A549 (cell line): ENCODE results near the gene TBC1D32. TPM values are rescaled to one million over a fixed set of nuclear protein-coding genes. Genes with fewer than 3 reads are reported as not detected.

Experiments used
- ATAC-seq, 2 experiments: fragments of 200-7000 bp in 1 of 2; fragments of >200 bp in 1 of 2; cut with Nextera tagmentation in 1 of 2; cut with Tn5 transposase in 1 of 2; 3 replicates each; pipeline versions ENCODE4 v1.8.0 to v1.9.1; 2018 to 2020; ENCODE audit warnings: mild to moderate bottlenecking in 1 of 2, moderate library complexity in 1 of 2
- CTCF ChIA-PET: fragments of 300-600 bp; sonication (Branson Sonifier 250); formaldehyde crosslinking; extraction: SDS; loops from one replicate; lab custom pipeline; 2021; ENCODE audit warnings: antibody characterized with exemption, inconsistent platforms; lab: Yijun Ruan, JAX
- POLR2A ChIA-PET: fragments of 350-600 bp; formaldehyde crosslinking; extraction: SDS; loops from one replicate; lab custom pipeline; 2021; ENCODE audit warnings: antibody characterized with exemption, inconsistent platforms; lab: Yijun Ruan, JAX
- DNase-seq, 2 experiments: peaks; one replicate each; pipeline versions ENCODE4 v3.0.0 to v3.0.0-alpha.2; 2011 to 2016; ENCODE audit warnings: low read depth in 1 of 2, low spot score in 1 of 2
- FAIRE-seq: peaks from 2 replicates; lab custom pipeline; 2011; peaks lifted over from hg19 to GRCh38; lab: Jason Lieb, UNC
- H3K27ac ChIP-seq, 2 experiments: fragments of >200 bp; sonication (Bioruptor Twin); formaldehyde crosslinking; 3 replicates each; pipeline ENCODE4 v1.5.1; 2016 to 2017
- H3K4me1 ChIP-seq: fragments of >200 bp; sonication (Bioruptor Twin); formaldehyde crosslinking; 3 replicates; pipeline ENCODE4 v1.6.1; 2016
- H3K4me2 ChIP-seq: fragments of >200 bp; sonication (Bioruptor Twin); formaldehyde crosslinking; 3 replicates; pipeline ENCODE4 v1.6.1; 2016
- H3K4me3 ChIP-seq: fragments of >200 bp; sonication (Bioruptor Twin); formaldehyde crosslinking; 3 replicates; pipeline ENCODE4 v1.5.1; 2016
- H3K9me3 ChIP-seq: fragments of >200 bp; sonication (Bioruptor Twin); formaldehyde crosslinking; 3 replicates; pipeline ENCODE4 v1.6.1; 2016
- BHLHE40 ChIP-seq: IDR thresholded peaks from 2 replicates; pipeline ENCODE4 v1.6.1; 2012; ENCODE audit warnings: low read depth, low read length, inconsistent platforms
- CBX2 ChIP-seq: fragments of 200-600 bp; sonication (generic); IDR thresholded peaks from 2 replicates; pipeline ENCODE4 v1.6.1; 2016; ENCODE audit warnings: low read depth, mild to moderate bottlenecking, borderline replicate concordance
- CBX8 ChIP-seq: fragments of 200-600 bp; sonication (generic); IDR thresholded peaks from 2 replicates; pipeline ENCODE4 v1.6.1; 2016
- CEBPB ChIP-seq, 2 experiments: fragments of >200 bp in 1 of 2; sonication (Bioruptor Twin) in 1 of 2; formaldehyde crosslinking in 1 of 2; IDR thresholded peaks; 2 replicates each; pipeline ENCODE4 v1.6.1; 2012 to 2016
- CHD4 ChIP-seq: fragments of 200-600 bp; sonication (generic); IDR thresholded peaks from 2 replicates; pipeline ENCODE4 v1.6.1; 2016; ENCODE audit warnings: antibody characterized with exemption, mild to moderate bottlenecking, borderline replicate concordance
- EHF ChIP-seq: fragments of 250-450 bp; sonication (Bioruptor Pico); IDR thresholded peaks from 2 replicates; pipeline ENCODE4 v1.5.0; 2020; ENCODE audit warnings: mild to moderate bottlenecking
- EP300 ChIP-seq, 2 experiments: fragments of >200 bp; sonication (Bioruptor Twin); formaldehyde crosslinking; IDR thresholded peaks; 2 replicates in 1 of 2; 3 replicates in 1 of 2; pipeline ENCODE4 v1.6.1; 2016 to 2017
- ESRRA ChIP-seq: fragments of 150-350 bp; IDR thresholded peaks from 2 replicates; pipeline ENCODE4 v1.6.1; 2014; ENCODE audit warnings: mild to moderate bottlenecking, low read length, borderline replicate concordance
- GATA3 ChIP-seq: IDR thresholded peaks from 2 replicates; pipeline ENCODE4 v1.6.1; 2012; ENCODE audit warnings: borderline replicate concordance
- HEYL ChIP-seq: fragments of 250-450 bp; sonication (Bioruptor Pico); IDR thresholded peaks from 2 replicates; pipeline ENCODE4 v1.8.0; 2021; ENCODE audit warnings: mild to moderate bottlenecking, moderate library complexity
- HOXA7 ChIP-seq: fragments of 250-450 bp; sonication (Bioruptor Pico); IDR thresholded peaks from 2 replicates; pipeline ENCODE4 v1.5.0; 2020; ENCODE audit warnings: mild to moderate bottlenecking, moderate library complexity
- HOXB13 ChIP-seq: fragments of 250-450 bp; sonication (Bioruptor Pico); IDR thresholded peaks from 2 replicates; pipeline ENCODE4 v1.5.0; 2020; ENCODE audit warnings: low read depth, mild to moderate bottlenecking, moderate library complexity
- HOXB5 ChIP-seq: fragments of 250-450 bp; sonication (Bioruptor Pico); IDR thresholded peaks from 2 replicates; pipeline ENCODE4 v1.5.0; 2020; ENCODE audit warnings: mild to moderate bottlenecking, moderate library complexity
- JUN ChIP-seq, 2 experiments: fragments of >200 bp; sonication (Bioruptor Twin); formaldehyde crosslinking; IDR thresholded peaks; 2 replicates in 1 of 2; 3 replicates in 1 of 2; pipeline ENCODE4 v1.6.1; 2016 to 2017
- NFE2L2 ChIP-seq: fragments of 150-350 bp; conservative IDR thresholded peaks from 2 replicates; pipeline ENCODE4 v1.6.1; 2014; ENCODE audit warnings: low read length
- NPAS2 ChIP-seq: fragments of 250-450 bp; sonication (Bioruptor Pico); IDR thresholded peaks from 2 replicates; pipeline ENCODE4 v1.8.0; 2022; ENCODE audit warnings: mild to moderate bottlenecking, moderate library complexity, borderline replicate concordance
- PHF8 ChIP-seq: fragments of 200-600 bp; sonication (generic); IDR thresholded peaks from 2 replicates; pipeline ENCODE4 v1.6.1; 2016; ENCODE audit warnings: low read depth, mild to moderate bottlenecking, antibody characterized with exemption, moderate library complexity, borderline replicate concordance
- POLR2AphosphoS2 ChIP-seq: conservative IDR thresholded peaks from 2 replicates; pipeline ENCODE4 v1.6.1; 2012; ENCODE audit warnings: low read length, improper control_type of control experiment, inconsistent platforms
- RAD21 ChIP-seq, 2 experiments: fragments of >200 bp in 1 of 2; sonication (Bioruptor Twin) in 1 of 2; formaldehyde crosslinking in 1 of 2; IDR thresholded peaks in 1 of 2; conservative IDR thresholded peaks in 1 of 2; 2 replicates in 1 of 2; 3 replicates in 1 of 2; pipeline ENCODE4 v1.6.1; 2012 to 2018; ENCODE audit warnings: inconsistent platforms in 1 of 2
- RCOR1 ChIP-seq: fragments of 150-350 bp; IDR thresholded peaks from 2 replicates; pipeline ENCODE4 v1.6.1; 2014; ENCODE audit warnings: antibody characterized with exemption, low read length, low read depth
- RFX5 ChIP-seq: fragments of 450-650 bp; IDR thresholded peaks from 2 replicates; pipeline ENCODE4 v1.7.1; 2014; ENCODE audit warnings: antibody characterized with exemption, mild to moderate bottlenecking, moderate library complexity
- RNF2 ChIP-seq: fragments of 200-600 bp; sonication (generic); IDR thresholded peaks from 2 replicates; pipeline ENCODE4 v1.6.1; 2016; ENCODE audit warnings: low read depth, mild to moderate bottlenecking, antibody characterized with exemption, moderate library complexity, borderline replicate concordance
- SMC3 ChIP-seq: fragments of >200 bp; sonication (Bioruptor Twin); formaldehyde crosslinking; IDR thresholded peaks from 3 replicates; pipeline ENCODE4 v1.6.1; 2018; ENCODE audit warnings: inconsistent platforms
- TFCP2L1 ChIP-seq: fragments of 250-450 bp; sonication (Bioruptor Pico); IDR thresholded peaks from 2 replicates; pipeline ENCODE4 v1.5.0; 2021; ENCODE audit warnings: mild to moderate bottlenecking
- TP53 ChIP-seq: fragments of 250-450 bp; sonication (Bioruptor Pico); IDR thresholded peaks from 2 replicates; pipeline ENCODE4 v1.5.0; 2021; ENCODE audit warnings: mild to moderate bottlenecking, moderate library complexity
- ZFP36 ChIP-seq: fragments of 450-650 bp; IDR thresholded peaks from 2 replicates; pipeline ENCODE4 v1.6.1; 2014; ENCODE audit warnings: borderline replicate concordance; ENCODE audit not compliant: partially characterized antibody
- ZNF302 ChIP-seq: fragments of 250-450 bp; sonication (Bioruptor Pico); IDR thresholded peaks from 2 replicates; pipeline ENCODE4 v1.9.0; 2021; ENCODE audit warnings: inconsistent platforms, mild to moderate bottlenecking, moderate library complexity
- ZSCAN20 ChIP-seq: fragments of 250-450 bp; sonication (Bioruptor Pico); IDR thresholded peaks from 2 replicates; pipeline ENCODE4 v1.8.0; 2022; ENCODE audit warnings: mild to moderate bottlenecking, moderate library complexity
- WGBS: methylation state at CpG from one replicate; pipeline ENCODE4 v1.1.6; 2017; ENCODE audit errors: missing lambda C conversion rate; 5-methylcytosine and 5-hydroxymethylcytosine counted together
- polyA plus RNA-seq, 4 experiments: library from polyadenylated mRNA; depleted of rRNA in 3 of 4; stranded (reverse); fragments of >200 nt; fragmentation: RNase III in 1 of 4; extraction: RNeasy Plus Mini Kit Qiagen cat#74134 plus additional on column Dnase treatment in 1 of 4; gene quantifications; 2 replicates in 3 of 4; 3 replicates in 1 of 4; pipeline ENCODE4 v1.2.3, GENCODE V29; 2011 to 2017
- TF ChIP-seq, protein P1 (sequence below): fragments of >200 bp; sonication (Bioruptor Twin); formaldehyde crosslinking; IDR thresholded peaks from 3 replicates; pipeline ENCODE4 v1.5.1; 2016
- TF ChIP-seq, protein P2 (sequence below): fragments of 150-350 bp; IDR thresholded peaks from 2 replicates; pipeline ENCODE4 v1.6.1; 2014; ENCODE audit warnings: low read depth, mild to moderate bottlenecking, low read length
- TF ChIP-seq, protein P3 (sequence below): fragments of >200 bp; sonication (Bioruptor Twin); formaldehyde crosslinking; IDR thresholded peaks from 3 replicates; pipeline ENCODE4 v1.6.1; 2016
- TF ChIP-seq, protein P4 (sequence below): IDR thresholded peaks from 2 replicates; pipeline ENCODE4 v1.6.1; 2012; ENCODE audit warnings: low read depth, borderline replicate concordance
- TF ChIP-seq, protein P5 (sequence below): fragments of >200 bp; sonication (Bioruptor Twin); formaldehyde crosslinking; IDR thresholded peaks from 2 replicates; pipeline ENCODE4 v1.6.1; 2016

The TBC1D32 gene
- polyA plus RNA-seq, 2 of the 4 experiments (the other 2 are of a cell fraction), result 2.1 to 4.4 TPM

DNA sequence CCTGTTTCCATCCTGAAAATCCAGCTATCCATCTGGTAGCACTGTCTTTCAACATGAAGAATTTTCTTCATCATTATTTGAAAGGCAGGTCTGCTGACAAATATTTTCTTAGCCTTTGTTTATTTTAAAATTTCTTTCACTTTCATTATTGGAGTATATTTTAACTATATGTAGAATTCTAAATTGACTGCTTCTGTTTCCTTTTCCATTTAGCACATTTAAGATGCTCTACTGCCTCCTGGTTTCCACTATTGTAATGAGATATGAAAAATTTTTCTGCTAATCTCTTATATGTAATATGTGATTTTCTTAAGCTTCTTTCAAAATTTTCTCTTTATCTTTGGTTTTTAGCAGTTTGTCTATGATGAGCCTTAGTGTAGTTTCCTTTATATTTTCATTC is 97.3 kb downstream of the TBC1D32 start (continued):
- TF ChIP-seq, protein P1, sequence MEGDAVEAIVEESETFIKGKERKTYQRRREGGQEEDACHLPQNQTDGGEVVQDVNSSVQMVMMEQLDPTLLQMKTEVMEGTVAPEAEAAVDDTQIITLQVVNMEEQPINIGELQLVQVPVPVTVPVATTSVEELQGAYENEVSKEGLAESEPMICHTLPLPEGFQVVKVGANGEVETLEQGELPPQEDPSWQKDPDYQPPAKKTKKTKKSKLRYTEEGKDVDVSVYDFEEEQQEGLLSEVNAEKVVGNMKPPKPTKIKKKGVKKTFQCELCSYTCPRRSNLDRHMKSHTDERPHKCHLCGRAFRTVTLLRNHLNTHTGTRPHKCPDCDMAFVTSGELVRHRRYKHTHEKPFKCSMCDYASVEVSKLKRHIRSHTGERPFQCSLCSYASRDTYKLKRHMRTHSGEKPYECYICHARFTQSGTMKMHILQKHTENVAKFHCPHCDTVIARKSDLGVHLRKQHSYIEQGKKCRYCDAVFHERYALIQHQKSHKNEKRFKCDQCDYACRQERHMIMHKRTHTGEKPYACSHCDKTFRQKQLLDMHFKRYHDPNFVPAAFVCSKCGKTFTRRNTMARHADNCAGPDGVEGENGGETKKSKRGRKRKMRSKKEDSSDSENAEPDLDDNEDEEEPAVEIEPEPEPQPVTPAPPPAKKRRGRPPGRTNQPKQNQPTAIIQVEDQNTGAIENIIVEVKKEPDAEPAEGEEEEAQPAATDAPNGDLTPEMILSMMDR, result no peak

DNA sequence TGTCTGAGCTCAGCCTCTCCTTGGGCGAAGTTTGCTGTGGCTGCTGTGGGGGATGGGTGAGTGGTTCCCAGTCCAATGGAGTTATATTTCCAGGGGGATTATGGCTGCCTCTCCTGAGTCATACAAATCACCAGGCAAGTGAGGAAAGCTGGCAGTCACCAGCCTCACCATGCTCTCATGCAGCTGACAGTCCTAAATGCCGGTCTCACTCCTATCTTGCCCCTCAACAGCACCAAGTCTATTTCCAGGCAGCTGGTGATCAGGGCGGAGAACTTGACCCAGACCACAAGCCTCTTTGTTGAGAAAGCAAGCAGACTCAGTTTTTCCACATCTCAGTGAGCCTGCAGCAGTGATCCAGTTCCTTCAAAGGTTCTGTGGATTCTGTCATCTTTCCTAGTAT is 98.9 kb downstream of the TBC1D32 start:
- no peak overlapping the region for H3K4me3 ChIP-seq
- no peak for DNase-seq
- no peak overlapping the region for H3K27ac ChIP-seq
- no peak for FAIRE-seq
- no peaks in the 10 kb centered on the region for H3K4me1 ChIP-seq
- CTCF ChIA-PET, result interaction anchor here (0.6 kb wide), 1 partner anchor 480 kb away, joined by 3 read pairs; no protein-coding TSS in a partner anchor
- 97% methylated on average over 3 of the region's 3 CpGs for WGBS
- TF ChIP-seq EHF (CRISPR knock-in tag) (no peak), ZFP36 (no peak), RAD21 (conservative IDR thresholded peaks at IDR 0.05 in 1 of 2, IDR thresholded peaks at IDR 0.05 in 1 of 2) (no peak), BHLHE40 (no peak), RCOR1 (no peak), CBX2 (no peak), HOXA7 (CRISPR knock-in tag) (no peak), TP53 (CRISPR knock-in tag) (no peak), HOXB5 (CRISPR knock-in tag) (no peak), PHF8 (no peak), RNF2 (no peak), NPAS2 (CRISPR knock-in tag) (no peak), POLR2AphosphoS2 (no peak), ESRRA (no peak), EP300 (IDR thresholded peaks at IDR 0.05) (no peak), CHD4 (no peak), TFCP2L1 (no peak)
- TF ChIP-seq, protein P2, sequence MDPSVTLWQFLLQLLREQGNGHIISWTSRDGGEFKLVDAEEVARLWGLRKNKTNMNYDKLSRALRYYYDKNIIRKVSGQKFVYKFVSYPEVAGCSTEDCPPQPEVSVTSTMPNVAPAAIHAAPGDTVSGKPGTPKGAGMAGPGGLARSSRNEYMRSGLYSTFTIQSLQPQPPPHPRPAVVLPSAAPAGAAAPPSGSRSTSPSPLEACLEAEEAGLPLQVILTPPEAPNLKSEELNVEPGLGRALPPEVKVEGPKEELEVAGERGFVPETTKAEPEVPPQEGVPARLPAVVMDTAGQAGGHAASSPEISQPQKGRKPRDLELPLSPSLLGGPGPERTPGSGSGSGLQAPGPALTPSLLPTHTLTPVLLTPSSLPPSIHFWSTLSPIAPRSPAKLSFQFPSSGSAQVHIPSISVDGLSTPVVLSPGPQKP, result no peak
- TF ChIP-seq, protein P3, sequence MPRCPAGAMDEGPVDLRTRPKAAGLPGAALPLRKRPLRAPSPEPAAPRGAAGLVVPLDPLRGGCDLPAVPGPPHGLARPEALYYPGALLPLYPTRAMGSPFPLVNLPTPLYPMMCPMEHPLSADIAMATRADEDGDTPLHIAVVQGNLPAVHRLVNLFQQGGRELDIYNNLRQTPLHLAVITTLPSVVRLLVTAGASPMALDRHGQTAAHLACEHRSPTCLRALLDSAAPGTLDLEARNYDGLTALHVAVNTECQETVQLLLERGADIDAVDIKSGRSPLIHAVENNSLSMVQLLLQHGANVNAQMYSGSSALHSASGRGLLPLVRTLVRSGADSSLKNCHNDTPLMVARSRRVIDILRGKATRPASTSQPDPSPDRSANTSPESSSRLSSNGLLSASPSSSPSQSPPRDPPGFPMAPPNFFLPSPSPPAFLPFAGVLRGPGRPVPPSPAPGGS, result no peak
- H3K9me3 ChIP-seq, result no peaks in the 10 kb centered on the region
- POLR2A ChIA-PET, result no interaction called here
- ATAC-seq, result no peak
- no peak overlapping the region for H3K4me2 ChIP-seq

DNA sequence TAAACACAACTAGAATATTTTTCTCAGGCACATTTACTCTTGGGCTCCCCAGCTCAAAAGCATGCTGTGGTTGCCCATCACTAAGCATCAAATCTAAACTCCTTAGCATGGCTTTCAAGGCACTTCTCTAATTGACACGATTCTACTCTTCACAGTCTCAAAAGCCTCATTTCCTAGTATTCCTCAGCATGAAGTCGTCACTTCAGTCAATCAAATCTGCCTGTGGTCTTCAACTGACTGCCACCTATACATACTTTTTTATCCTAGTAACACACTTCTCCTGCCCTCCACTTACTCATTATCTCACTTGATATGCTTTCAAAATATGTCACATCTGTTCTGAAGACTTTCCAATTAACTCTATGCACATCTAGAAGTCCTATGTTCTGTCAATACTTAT is 110.3 kb downstream of the TBC1D32 start:
- POLR2A ChIA-PET, result no interaction called here
- H3K4me3 ChIP-seq, result no peak overlapping the region
- H3K4me1 ChIP-seq, result no peaks in the 10 kb centered on the region
- CTCF ChIA-PET, result no interaction called here
- H3K9me3 ChIP-seq, result no peaks in the 10 kb centered on the region
- no peak for FAIRE-seq
- H3K27ac ChIP-seq, result no peak overlapping the region
- DNase-seq, result no peak
- H3K4me2 ChIP-seq, result no peak overlapping the region
- WGBS, result 55% methylated on average over 2 of the region's 2 CpGs
- ATAC-seq, result no peak
- TF ChIP-seq HOXB5 (CRISPR knock-in tag), result no peak
- no peak for TF ChIP-seq CBX8
- no peak for TF ChIP-seq CEBPB (IDR thresholded peaks at IDR 0.05)
- TF ChIP-seq RFX5, result no peak
- no peak for TF ChIP-seq ZFP36
- no peak for TF ChIP-seq ZNF302
- no peak for TF ChIP-seq NFE2L2
- TF ChIP-seq GATA3, result no peak
- TF ChIP-seq SMC3, result no peak
- no peak for TF ChIP-seq HEYL (CRISPR knock-in tag)
- TF ChIP-seq ZSCAN20 (CRISPR knock-in tag), result no peak
- TF ChIP-seq, protein P2, result no peak
- TF ChIP-seq JUN (IDR thresholded peaks at IDR 0.05), result no peak
- TF ChIP-seq, protein P4, sequence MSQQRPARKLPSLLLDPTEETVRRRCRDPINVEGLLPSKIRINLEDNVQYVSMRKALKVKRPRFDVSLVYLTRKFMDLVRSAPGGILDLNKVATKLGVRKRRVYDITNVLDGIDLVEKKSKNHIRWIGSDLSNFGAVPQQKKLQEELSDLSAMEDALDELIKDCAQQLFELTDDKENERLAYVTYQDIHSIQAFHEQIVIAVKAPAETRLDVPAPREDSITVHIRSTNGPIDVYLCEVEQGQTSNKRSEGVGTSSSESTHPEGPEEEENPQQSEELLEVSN, result no peak
- no peak for TF ChIP-seq HOXB13
- TF ChIP-seq, protein P5, sequence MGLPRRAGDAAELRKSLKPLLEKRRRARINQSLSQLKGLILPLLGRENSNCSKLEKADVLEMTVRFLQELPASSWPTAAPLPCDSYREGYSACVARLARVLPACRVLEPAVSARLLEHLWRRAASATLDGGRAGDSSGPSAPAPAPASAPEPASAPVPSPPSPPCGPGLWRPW, result no peak
